Renal cortex interstitium (tissue), 11 donors: ENCODE results near the gene DISP3. TPM values are rescaled to one million over a fixed set of nuclear protein-coding genes. Genes with fewer than 3 reads are reported as not detected.

Experiments used
- DNase-seq, 11 donors: peaks; one replicate each; pipeline ENCODE4 v3.0.0-alpha.2; 2013; ENCODE audit warnings: low read depth in 9 of 11, low spot score in 4 of 11; ENCODE audit errors: extremely low read depth in 1 of 11
- polyA plus RNA-seq, 3 donors: library from polyadenylated mRNA; unstranded; fragments of 120-200 nt; gene quantifications; one replicate each; pipeline ENCODE4 v1.2.1, GENCODE V29; 2013; ENCODE audit not compliant: insufficient read length in 3 of 3

Gene DISP3
- polyA plus RNA-seq, 3 donors, result 0.72 to 2.1 (median 1.8) TPM

DNA sequence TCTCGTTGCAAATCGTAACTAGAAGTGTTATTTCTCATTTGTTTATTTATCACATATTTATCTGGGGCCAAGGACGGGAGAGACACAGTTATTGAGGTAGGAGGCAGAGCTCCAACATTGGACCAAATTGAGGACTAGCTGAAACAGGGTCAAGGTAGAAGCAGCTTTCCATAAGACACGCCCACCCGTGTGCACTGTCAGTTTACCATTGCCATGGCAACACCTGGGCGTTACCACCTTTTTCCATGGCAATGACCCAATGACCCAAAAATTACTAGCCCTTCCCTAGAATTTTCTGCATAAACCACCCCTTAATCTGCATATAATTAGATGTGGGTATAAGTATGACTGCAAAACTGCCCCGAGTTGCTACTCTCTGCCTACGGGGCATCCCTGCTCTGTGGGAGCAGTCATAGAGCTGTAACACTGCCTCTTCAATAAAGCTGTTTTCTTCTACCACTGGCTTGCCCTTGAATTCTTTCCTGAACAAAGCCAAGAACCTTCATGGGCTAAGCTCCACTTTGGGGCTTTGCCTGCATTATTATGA is 102.6 kb downstream of the DISP3 start:
- no peak for DNase-seq

DNA sequence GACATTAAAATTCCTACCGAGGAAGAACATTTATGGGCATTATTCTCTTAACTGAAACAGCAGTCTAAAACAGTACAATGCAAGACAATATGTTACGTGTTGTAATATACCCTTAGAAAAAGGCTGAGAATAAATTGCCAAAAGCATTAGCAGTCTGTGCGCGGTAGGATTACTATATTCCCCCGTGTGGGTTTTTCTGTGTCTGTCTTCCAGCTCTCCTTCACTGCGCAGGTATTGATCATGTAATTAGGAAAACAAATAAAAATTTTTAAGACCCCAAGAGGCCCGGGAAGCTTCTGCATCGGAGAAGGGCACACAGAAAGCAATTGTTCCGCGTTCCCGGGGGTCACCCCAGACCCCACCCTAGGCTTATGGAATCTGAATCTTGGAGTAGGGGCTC is 106.4 kb downstream of the DISP3 start:
- DNase-seq, result no peak

Other genes starting within 250 kb of the DISP3 start
- 10 to 100 TPM; 42.4 to 45.0 (median 44.1) TPM for gene MTOR, start 216.6 kb upstream of the DISP3 start, polyA plus RNA-seq
- 10 to 100 TPM; 15.1 to 15.9 (median 15.5) TPM for gene UBIAD1, start 206.0 kb upstream of the DISP3 start, polyA plus RNA-seq
- gene FBXO2, start 175.3 kb downstream of the DISP3 start, polyA plus RNA-seq, result 1 to 10 TPM; 1.1 to 2.0 (median 1.7) TPM
- 10 to 100 TPM; 13.7 to 20.4 (median 17.9) TPM for gene FBXO44, start 175.7 kb downstream of the DISP3 start, polyA plus RNA-seq
- 1 to 10 TPM; 2.9 to 6.0 (median 5.2) TPM for gene FBXO6, start 185.0 kb downstream of the DISP3 start, polyA plus RNA-seq
- 10 to 100 TPM; 41.1 to 52.2 (median 44.7) TPM for gene MAD2L2, start 202.0 kb downstream of the DISP3 start, polyA plus RNA-seq
- gene DRAXIN, start 212.6 kb downstream of the DISP3 start, polyA plus RNA-seq, result 1 to 10 TPM; 1.1 to 1.4 (median 1.2) TPM